ENCODE results near the gene MAST4.

MAST4 gene

GRCh38 chr5:67019065-67019845 is 423.1 kb downstream of the MAST4 start:
- no peaks in the 10 kb centered on the region for H3K9me2 ChIP-seq (replicated peaks; ENCODE audit: control insufficient read depth, low read length)
- H3K9me3 ChIP-seq (ENCODE audit: control insufficient read depth, insufficient read depth, low read length): no peaks in the 10 kb centered on the region
- H3K4me1 ChIP-seq (ENCODE audit: control insufficient read depth, low read length): no peaks in the 10 kb centered on the region
- H4K20me1 ChIP-seq (ENCODE audit: control insufficient read depth, insufficient read depth, low read depth, low read length): no peaks in the 10 kb centered on the region
- H3K27ac ChIP-seq (ENCODE audit: low read depth, low read length): no peak overlapping the region
- no peaks in the 10 kb centered on the region for H3K79me2 ChIP-seq (ENCODE audit: control insufficient read depth, low read length)
- H3F3A ChIP-seq (ENCODE audit: control insufficient read depth, insufficient read depth): no peaks in the 10 kb centered on the region
- no peak overlapping the region for H3K4me2 ChIP-seq (ENCODE audit: low read length)
- no peak overlapping the region for H3K4me3 ChIP-seq (ENCODE audit: low read length)
- H3K27me3 ChIP-seq (ENCODE audit: control insufficient read depth, low read length): no peaks in the 10 kb centered on the region; the same call in 1 of the 2 replicates
- no peaks in the 10 kb centered on the region for H3K36me3 ChIP-seq (ENCODE audit: control insufficient read depth, low read length)
- no peak for TF ChIP-seq EZH2phosphoT487 (IDR thresholded peaks at IDR 0.05; ENCODE audit: borderline replicate concordance, low read length)
- no peak for TF ChIP-seq CTCF (IDR thresholded peaks at IDR 0.05; ENCODE audit: low read depth, low read length, poor library complexity, severe bottlenecking)

- no peaks in the 10 kb centered on the region for H3K79me2 ChIP-seq (ENCODE audit: control insufficient read depth, low read length)
- H3K27ac ChIP-seq (ENCODE audit: low read depth, low read length): no peak overlapping the region
- TF ChIP-seq CTCF (IDR thresholded peaks at IDR 0.05; ENCODE audit: low read depth, low read length, poor library complexity, severe bottlenecking): no peak
- TF ChIP-seq EZH2phosphoT487 (IDR thresholded peaks at IDR 0.05; ENCODE audit: borderline replicate concordance, low read length): no peak
Observed at GRCh38 chr5:67020096-67020615, 424.0 kb downstream of the MAST4 start.

GRCh38 chr5:67021031-67021430 is 424.8 kb downstream of the MAST4 start:
- H3K9me3 ChIP-seq (ENCODE audit: control insufficient read depth, insufficient read depth, low read length): no peaks in the 10 kb centered on the region
- H4K20me1 ChIP-seq (ENCODE audit: control insufficient read depth, insufficient read depth, low read depth, low read length): no peaks in the 10 kb centered on the region
- H3K36me3 ChIP-seq (ENCODE audit: control insufficient read depth, low read length): no peaks in the 10 kb centered on the region
- no peaks in the 10 kb centered on the region for H3K9me2 ChIP-seq (replicated peaks; ENCODE audit: control insufficient read depth, low read length)
- TF ChIP-seq CTCF (IDR thresholded peaks at IDR 0.05; ENCODE audit: low read depth, low read length, poor library complexity, severe bottlenecking): no peak
- no peak for TF ChIP-seq EZH2phosphoT487 (IDR thresholded peaks at IDR 0.05; ENCODE audit: borderline replicate concordance, low read length)
- H3K4me3 ChIP-seq (ENCODE audit: low read length): no peak overlapping the region
- H3K27me3 ChIP-seq (ENCODE audit: control insufficient read depth, low read length): no peaks in the 10 kb centered on the region; the same call in 1 of the 2 replicates
- no peaks in the 10 kb centered on the region for H3K4me1 ChIP-seq (ENCODE audit: control insufficient read depth, low read length)
- no peak overlapping the region for H3K4me2 ChIP-seq (ENCODE audit: low read length)
- H3F3A ChIP-seq (ENCODE audit: control insufficient read depth, insufficient read depth): no peaks in the 10 kb centered on the region
- no peak overlapping the region for H3K27ac ChIP-seq (ENCODE audit: low read depth, low read length)
- no peaks in the 10 kb centered on the region for H3K79me2 ChIP-seq (ENCODE audit: control insufficient read depth, low read length)

More at GRCh38 chr5:67020096-67020615, 424.0 kb downstream of the MAST4 start:
- no peaks in the 10 kb centered on the region for H3K4me1 ChIP-seq (ENCODE audit: control insufficient read depth, low read length)
- no peaks in the 10 kb centered on the region for H3K9me2 ChIP-seq (replicated peaks; ENCODE audit: control insufficient read depth, low read length)
- no peaks in the 10 kb centered on the region for H3K9me3 ChIP-seq (ENCODE audit: control insufficient read depth, insufficient read depth, low read length)
- no peak overlapping the region for H3K4me3 ChIP-seq (ENCODE audit: low read length)
- H4K20me1 ChIP-seq (ENCODE audit: control insufficient read depth, insufficient read depth, low read depth, low read length): no peaks in the 10 kb centered on the region
- H3K27me3 ChIP-seq (ENCODE audit: control insufficient read depth, low read length): no peaks in the 10 kb centered on the region; the same call in 1 of the 2 replicates
- no peak overlapping the region for H3K4me2 ChIP-seq (ENCODE audit: low read length)
- no peaks in the 10 kb centered on the region for H3F3A ChIP-seq (ENCODE audit: control insufficient read depth, insufficient read depth)
- no peaks in the 10 kb centered on the region for H3K36me3 ChIP-seq (ENCODE audit: control insufficient read depth, low read length)

Measured in DOHH2 (cell line).